ENCODE data around the gene SLC5A3. TPM values are rescaled to one million over a fixed set of nuclear protein-coding genes. Genes with fewer than 3 reads are reported as not detected.

SLC5A3 gene
- total RNA-seq, 1 donor from 2014 or later, result 45.1 TPM

- no peak for DNase-seq
These were observed 990 bp upstream of the SLC5A3 start for GRCh38 chr21:34072145-34073031.

DNA sequence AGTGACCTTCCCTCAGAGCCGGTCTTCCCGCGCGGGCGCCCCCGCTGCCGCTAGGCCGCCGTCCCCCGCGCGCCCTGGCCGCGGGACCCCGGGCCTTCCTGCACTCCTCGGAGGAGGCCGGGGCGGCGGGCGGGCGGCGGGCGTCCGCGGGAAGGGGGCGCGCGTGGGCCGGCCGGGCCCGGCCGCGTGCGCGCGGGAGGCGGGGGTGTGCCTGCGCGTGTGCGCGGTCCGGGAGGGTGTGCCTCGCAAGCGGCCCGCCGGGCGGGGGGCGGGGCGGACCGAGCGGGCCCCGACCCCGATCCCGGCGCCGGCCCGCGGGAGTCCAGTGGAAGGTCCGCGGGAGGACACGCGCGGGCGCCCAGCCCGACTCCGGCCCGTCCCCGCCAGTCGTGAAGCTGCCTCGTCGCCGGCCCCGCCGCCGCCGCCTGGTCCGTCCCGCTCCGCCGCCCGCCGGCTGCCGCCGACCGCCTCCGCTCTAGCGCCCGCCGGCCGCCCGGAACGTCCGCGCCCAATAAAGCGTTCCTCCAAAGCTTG is 438 bp downstream of the SLC5A3 start:
- DNase-seq, result peak; percentile 47

GRCh38 chr21:34074283-34075090 is 1.1 kb downstream of the SLC5A3 start:
- DNase-seq, result peak; percentile 47

GRCh38 chr21:34075091-34075425 is 1.7 kb downstream of the SLC5A3 start:
- no peak for DNase-seq

DNA sequence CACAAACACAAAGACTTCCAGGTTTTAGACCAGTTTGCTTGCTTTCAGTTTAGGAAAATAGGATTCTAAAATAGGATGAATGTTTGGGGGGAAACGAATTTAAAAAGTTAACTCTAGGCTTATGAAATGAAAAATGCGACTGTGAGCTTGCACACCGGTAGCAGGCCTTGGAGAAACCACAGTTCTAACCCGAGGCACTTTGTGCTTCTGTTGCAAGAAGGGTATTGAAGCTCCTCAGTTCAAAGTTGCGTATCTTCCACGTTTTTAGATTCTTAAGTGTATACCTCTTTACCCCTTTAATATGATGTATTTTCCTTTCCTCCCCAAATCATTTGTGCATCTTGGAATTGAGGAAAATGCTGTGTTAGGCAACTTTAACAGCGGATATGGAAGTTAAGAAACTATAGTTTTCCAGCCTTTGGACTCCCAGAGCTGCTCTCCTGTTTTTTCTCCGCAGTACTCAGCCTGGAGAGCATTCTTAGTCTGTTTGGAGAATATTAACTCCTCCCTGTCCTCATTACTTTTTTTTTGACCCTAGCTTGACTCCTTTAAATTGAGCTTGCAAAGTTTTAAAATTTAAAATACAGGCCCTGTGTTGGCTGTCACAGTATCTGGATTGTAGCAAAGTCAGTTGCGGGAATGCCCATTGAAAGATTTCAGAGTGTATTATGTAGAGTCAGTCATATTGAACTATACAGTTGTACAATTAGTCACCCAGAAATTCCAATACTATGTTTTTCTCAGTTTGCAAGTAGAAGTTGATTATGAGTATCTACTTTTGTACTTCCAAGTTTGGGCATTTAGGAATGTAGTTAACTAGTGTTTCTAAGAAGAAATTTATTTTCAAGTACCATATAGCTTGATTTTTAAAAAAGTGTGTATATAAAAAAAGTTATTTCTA is 2.6 kb downstream of the SLC5A3 start:
- no peak for DNase-seq

GRCh38 chr21:34076835-34077234 is 3.5 kb downstream of the SLC5A3 start:
- DNase-seq, result no peak

- DNase-seq, result no peak
These were observed 4.5 kb downstream of the SLC5A3 start for GRCh38 chr21:34077888-34078287.

DNA sequence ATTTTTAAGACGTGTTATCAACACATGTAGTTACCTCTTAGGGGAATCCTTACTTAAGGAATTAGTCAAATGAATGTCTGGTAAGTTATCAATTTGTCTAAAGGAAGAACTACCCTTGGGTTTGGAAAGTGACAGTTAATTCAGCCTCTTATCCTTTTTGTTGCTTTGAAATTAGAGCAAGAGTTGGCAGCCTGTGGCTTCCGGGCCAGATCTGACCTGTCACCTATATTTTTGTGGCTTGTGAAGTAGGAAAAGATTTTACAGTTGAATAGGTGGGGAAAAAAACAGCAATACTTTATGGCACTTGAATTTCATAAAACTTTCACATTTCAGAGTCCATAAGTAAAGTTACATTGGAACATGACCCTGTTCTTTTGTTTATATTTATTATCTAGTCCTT is 5.5 kb downstream of the SLC5A3 start:
- peak; percentile 31 for DNase-seq

GRCh38 chr21:34080710-34081109 is 7.3 kb downstream of the SLC5A3 start:
- no peak for DNase-seq

DNA sequence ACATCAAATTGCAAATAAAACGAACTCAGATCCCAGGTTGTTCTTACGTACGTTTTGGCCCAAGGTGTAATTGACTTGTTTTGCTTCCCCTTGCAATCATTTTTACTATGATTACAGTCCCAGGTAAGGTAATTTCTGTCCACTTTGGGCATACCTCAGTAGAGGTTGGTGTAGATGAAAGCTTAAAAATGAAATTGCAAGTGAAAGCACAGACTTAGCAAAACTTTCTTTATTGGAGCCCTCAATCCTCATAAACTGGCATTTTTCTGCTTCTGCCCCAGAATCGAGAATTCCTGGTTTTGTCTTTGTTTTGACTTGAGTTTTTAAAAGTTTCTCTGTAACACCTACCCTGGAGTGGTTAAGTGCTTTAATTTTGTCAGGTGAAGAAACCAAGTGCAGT is 9.4 kb downstream of the SLC5A3 start:
- DNase-seq, result no peak

GRCh38 chr21:34083357-34083756 is 10.0 kb downstream of the SLC5A3 start:
- DNase-seq, result no peak

GRCh38 chr21:34085129-34085528 is 11.8 kb downstream of the SLC5A3 start:
- no peak for DNase-seq

- no peak for DNase-seq
These were observed 13.5 kb downstream of the SLC5A3 start for GRCh38 chr21:34086887-34087306.

- no peak for DNase-seq
These were observed 15.4 kb downstream of the SLC5A3 start for GRCh38 chr21:34088752-34089151.

GRCh38 chr21:34091032-34091431 is 17.7 kb downstream of the SLC5A3 start:
- DNase-seq, result no peak

- peak; percentile 21 for DNase-seq
These were observed 18.2 kb downstream of the SLC5A3 start for GRCh38 chr21:34091607-34092006.

DNA sequence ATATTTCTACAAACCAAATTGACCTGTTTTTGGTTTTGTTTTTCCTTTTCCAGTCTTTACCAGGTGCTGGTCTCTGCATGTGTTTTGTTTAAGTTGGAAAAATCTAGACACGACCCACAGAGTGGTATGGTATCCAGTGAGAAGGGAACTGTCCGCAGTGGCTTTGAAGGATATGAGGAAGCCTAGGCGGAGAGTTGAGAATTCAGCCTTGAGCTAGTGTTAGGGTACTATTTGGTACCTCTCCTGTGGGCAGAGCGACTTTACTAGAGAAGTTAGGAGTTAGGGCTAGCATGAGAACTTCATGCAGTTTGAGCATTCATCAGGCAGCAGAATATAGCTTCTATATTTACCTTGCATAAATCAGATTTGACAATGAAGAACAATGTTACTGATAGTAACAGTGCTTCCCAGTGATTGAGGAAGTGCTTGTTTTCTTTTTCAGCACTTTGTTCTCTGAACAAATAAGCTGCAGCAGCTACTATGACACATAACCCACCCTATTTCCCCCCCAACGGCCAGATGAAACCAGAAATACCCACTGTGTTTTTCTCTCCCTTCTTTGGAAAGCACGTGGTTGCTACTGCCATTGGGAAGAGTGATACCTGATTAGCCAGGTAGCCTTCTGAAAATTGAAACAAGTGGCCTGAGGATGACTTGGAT is 19.0 kb downstream of the SLC5A3 start:
- DNase-seq, result peak; percentile 52

DNA sequence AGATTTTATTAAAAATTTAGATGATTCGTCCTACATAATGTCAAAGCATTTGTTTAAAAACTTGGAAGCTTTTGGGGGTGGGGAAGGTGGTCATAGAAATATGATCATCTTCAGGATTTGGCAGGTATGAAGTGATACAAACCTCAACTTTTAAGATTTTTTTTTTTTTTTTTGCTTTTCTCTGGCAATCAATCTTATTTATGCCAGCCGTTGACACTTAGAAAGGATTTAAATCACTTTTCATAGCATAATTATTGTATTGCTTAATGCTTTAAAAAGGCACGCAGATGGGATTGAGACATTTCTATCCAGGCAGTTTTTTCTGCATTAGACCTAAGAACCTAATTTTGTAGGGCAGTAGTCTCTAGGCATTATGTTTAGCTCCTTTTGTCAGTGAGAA is 19.7 kb downstream of the SLC5A3 start:
- no peak for DNase-seq

DNA sequence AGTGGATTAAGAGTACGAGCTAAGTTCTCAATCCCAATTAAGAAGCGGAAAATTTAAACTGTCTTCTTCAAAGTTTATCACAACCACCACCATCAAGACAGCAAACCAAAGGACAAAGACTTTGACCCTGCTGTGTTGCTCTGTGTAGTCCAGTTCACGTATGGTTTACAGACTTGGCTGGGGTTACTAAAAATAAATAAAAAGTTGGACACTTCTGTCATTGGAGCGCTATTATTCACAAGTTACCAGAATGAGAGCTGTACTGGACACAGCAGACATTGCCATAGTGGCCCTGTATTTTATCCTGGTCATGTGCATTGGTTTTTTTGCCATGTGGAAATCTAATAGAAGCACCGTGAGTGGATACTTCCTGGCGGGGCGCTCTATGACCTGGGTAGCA is 21.6 kb downstream of the SLC5A3 start:
- DNase-seq, result no peak

GRCh38 chr21:34097442-34097841 is 24.1 kb downstream of the SLC5A3 start:
- no peak for DNase-seq

DNA sequence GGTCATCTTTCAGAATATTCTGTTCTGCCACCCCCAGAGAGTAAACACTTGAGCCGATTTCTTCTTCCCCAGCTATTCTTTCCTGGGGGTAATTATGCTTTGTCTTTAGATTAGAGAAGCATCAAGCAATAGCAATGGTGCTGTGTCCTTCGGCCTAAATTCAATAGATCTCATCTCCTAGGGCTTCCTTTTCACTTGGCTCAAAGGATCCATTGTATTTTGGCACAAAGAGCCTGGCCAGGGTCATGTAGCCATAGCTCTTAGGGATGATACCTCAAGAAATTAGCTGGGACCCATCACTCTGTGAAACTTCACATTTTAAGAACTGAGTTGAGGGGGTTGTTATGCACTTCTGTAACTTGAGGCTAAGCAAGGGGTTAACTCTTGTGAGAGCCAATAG is 27.0 kb downstream of the SLC5A3 start:
- no peak for DNase-seq

DNA sequence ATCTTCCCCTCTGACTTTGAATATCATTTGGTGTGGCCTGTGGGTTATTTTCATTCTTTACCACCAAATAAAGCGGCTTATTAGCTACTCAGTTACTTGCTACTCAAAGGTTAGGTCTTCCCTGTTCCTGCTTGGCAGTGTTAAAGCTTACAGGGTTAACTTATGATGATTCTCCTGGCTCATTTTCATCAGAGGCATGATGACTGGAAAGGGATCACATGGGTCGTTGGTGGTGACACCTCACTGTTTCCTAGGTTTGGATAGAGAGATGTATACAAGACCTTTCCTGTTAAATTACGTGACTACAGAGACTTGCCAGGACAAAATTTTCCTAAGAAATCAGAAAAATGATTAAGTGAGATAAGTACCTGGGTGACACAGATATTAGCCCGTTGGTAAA is 27.4 kb downstream of the SLC5A3 start:
- peak; percentile 5 for DNase-seq

All from dermis blood vessel endothelial cell (primary cell).